GM19043 (cell line): ENCODE data around the gene SIAE.
"Not testable (repeated sequence)": the region's sequence is repeated elsewhere in the genome, so short reads cannot be mapped to it uniquely, and the experiment has no call there.

ENCODE experiments used
- ATAC-seq: cut with Tn5 transposase; IDR thresholded peaks from one replicate; pipeline ENCODE4 v1.9.1; 2021; ENCODE audit warnings: low read depth; ENCODE audit not compliant: unreplicated experiment

The SIAE gene

DNA sequence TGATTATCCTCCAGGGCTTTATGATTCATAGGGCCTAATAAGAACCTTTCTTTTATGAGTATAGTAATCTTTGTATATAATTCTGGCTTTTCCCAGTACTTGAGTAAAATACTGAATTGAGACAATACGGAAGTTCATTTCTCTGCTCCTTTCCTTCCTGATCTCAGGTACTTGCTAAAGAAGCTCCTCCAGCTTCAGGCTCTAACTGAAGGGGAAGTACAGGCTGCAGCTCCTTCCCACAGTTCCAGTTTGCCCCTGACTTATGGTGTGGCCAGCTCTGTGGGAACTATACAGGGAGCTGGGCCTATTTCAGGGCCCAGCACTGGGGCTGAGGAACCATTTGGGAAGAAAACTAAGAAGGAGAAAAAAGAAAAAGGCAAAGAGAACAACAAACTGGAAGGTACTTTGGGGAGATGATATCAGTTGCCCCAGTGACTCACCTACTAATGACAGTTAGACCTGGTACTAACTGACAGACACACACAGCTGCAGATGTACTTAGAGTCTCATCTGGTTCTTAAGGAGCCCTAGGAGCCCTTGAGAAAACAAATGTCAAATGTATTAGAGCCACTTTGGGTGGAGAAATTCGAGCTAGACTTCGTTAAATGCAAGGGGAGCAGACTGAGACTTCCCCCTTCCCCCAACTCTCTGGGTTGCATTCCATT is 47.9 kb downstream of the SIAE start:
- ATAC-seq: no peak

DNA sequence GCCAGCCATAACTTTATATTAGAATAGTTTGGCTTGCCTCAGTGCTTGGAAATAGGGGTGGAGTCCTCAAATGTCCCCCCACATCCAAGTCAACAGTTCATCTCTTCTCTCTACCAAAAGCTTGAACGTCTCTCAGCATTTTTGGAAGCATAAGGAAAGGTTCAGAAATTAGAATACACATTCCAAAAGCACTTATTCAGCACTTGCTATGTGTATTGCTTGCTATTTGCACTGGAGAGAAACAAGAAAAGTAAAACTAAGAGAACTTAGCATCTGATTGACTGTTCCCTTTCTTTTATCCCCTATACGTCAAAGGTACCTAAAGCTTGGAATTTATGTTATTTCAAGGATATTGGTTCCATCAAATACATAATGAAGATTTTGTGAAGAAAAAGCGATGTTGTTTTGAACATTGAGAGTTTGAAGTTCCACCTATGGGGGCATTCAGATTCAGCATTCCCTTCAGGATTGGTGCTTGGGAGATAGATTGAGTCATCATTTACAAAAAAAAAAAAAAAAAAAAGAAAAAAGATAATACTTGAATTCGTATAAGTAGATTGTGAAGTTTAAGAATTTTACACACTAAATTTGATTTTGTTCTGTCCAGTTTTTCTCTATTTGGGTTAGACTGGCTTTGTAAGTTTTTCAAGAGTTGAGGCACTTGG is 49.5 kb downstream of the SIAE start:
- ATAC-seq: no peak

DNA sequence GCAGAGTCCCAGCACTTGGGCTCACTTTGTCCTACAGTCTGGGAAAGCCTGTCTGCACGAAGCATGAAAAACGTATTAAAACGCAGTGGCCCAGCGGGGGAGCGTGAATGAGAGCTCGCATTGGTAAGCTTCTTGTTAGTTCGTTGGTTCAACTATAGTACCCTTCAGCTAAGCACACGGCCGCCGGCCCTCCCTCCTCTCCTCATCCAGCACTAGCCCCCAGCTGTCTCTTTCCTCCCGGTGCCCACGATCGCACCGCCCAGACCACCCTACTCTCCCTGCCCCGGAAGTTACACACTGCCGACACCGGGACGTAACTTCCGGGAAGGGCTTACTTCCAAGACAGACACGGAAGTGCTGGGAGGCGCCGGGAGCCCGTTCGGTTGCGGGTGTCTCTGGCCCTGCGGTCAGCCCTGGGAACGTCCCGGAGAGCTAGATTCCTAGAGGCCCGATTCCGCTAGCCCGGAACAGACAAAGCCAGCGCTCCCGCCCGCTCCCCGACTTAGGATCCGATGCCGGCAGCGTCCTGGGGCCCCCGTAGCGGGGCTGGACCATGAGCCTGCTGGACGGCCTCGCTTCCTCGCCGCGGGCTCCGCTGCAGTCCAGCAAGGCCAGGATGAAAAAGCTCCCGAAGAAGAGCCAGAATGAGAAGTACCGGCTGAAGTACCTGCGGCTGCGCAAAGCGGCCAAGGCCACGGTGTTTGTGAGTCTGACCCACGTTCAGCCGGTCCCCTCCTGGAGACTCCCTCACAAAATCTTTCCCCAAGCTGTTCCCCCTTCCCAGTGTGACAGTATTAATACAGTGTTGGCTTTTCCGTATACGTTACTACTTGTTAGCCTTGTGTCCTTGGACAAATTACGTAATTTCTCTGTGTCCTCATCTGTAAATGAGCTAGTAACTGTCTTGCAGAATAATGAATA is 50.7 kb downstream of the SIAE start, which contains the start of gene TBRG1:
Gene TBRG1, plus strand, starts transcription at position 334 of the 921 bp plus-strand sequence. Its CDS starts 220 bp downstream, at position 554.
- ATAC-seq: peak; percentile 97

DNA sequence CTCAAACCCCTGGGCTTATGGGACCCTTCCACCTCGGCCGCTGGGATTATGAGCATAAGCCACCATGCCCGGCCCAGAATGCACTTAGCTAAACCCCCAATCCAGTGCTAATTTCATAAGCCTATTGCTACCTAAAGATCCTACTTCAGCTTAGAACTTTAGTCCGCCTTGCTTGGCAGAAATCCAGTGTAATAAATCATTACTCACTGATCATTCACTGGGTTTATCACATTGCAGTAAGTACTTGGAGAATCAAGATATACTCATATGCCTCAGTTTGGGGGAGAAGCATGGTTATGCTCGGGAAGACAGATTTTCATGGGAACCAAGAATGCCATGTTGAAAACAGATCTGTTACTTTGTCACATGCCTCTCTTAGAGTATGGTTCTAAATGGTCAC is 54.7 kb downstream of the SIAE start:
- ATAC-seq: no peak

DNA sequence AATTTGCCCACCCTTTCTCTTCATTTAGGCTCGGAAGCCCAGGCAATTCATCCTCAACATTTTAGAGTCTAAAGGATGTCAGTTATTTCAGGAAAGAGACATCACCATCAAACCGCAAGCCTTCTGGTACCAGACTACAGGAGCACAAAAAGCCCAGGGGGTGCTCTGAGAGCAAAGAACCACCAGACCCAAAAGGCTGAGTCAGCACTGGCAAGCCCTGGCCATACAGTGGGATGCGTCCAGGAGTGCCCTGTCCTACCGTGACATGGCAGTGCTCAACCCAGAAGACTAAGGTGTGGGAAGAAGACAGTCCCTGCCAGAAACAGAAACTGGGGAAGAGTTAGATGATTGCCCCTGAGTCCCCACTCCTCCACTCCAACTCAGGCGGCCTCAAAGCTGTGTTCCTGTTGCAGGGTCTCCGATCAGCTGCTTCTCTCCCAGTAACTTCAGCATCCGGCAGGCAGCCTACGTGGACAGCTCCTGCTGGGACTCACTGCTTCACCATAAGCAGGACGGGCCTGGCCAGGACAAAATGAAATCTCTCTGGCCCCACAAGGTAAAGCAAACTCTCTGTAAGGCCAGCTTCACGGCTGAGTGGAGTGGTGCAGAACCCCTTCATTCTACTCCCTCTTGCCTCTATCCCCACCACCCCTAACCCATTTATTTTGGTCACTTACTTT is 60.8 kb downstream of the SIAE start:
- no peak for ATAC-seq

DNA sequence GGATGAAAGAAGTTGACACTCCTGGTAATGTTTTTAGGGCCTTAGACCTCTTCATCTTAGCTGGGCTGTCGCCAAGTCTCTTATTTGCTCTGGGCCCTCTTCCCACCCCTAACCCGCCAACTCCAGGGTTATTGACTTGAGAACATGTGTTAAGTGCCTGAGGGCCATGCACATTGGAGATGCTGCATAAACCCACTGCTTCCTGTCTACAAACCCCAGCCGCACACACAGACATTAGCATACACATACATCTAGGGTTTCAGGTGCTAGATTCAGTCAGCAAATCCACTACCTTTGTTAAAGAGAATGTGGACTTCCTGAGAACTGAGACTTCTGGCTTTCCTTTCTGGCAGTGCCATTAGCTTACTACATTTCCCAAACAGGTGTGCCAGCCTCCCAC is 61.5 kb downstream of the SIAE start:
- no peak for ATAC-seq

DNA sequence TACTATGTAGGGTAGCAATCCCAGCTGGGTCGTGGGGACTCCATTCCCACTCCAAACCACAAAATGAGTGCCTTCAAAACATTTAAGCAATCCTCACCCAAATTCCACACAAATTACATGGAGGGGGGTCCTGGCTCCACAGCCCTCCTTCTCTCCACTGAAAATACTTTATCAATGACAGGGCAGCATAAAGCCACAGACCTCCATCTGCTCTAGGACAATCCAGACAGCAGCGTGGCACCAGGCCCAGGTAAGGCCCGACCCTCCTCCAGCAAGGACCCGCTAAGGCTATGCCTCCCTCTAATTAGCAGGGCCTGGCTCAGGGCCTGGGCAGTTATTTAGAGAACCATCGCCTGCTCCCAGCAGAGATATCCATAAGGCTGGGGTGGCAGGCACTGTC is 62.5 kb downstream of the SIAE start, which contains the start of gene PANX3:
Gene PANX3, plus strand, starts transcription at position 365 of the 400 bp plus-strand sequence. CDS start 129 bp downstream, outside the sequence.
- ATAC-seq: no peak

DNA sequence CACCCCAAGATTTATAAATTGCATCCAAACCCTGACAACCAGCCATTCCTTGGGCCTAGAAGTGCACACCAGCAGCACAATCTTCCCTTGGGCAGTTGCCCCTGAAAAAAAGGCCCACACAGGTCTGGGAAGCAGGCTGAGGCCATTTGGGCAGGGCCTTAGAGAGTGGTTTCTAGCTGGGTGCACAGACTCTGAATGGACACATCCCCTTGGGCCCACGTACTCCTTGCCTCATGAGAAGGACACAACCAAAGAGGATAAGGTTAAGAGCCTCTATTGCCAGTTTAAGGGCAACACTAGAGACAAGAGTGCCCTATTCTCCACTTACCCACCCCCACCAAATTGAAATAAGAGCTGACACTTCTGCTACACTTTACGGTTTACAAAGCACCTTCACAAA is 63.2 kb downstream of the SIAE start:
- no peak for ATAC-seq

DNA sequence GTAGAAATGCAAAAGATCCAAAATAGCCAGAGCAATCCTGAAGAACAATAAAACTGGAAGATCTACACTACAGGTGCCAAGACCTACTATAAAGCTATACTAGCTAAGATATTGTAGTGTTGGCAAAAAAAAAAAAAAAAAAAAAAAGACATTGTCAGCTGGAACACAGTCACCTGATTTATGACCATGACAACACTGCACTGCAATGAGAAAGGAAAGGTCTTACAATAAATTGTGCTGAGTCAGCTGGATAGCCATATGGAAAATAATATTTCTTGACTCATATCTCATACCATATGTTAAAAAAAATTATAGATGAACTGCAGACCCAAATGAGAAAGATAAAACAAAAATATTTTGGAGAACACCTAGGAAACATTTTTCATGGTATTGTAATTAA is 65.4 kb downstream of the SIAE start:
- ATAC-seq: no peak

DNA sequence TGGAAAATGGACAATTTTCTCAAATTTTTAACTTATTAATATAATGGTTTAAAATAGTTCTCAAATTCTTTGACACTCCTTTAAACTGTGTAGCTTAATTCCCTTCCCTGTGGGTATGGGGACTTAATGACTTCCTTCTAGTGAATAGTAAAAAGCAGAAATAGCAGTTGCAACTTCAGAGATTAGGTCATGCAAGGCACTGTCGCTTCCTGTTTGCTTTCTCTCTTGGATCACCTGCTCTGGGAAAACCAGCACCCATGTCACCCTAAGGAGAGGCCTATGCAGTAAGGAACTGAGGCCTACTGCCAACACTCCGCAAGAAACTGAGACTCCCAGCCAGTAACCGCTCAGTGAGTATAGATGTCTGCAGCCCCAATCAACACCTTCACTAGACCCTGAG is 67.8 kb downstream of the SIAE start:
- no peak for ATAC-seq

DNA sequence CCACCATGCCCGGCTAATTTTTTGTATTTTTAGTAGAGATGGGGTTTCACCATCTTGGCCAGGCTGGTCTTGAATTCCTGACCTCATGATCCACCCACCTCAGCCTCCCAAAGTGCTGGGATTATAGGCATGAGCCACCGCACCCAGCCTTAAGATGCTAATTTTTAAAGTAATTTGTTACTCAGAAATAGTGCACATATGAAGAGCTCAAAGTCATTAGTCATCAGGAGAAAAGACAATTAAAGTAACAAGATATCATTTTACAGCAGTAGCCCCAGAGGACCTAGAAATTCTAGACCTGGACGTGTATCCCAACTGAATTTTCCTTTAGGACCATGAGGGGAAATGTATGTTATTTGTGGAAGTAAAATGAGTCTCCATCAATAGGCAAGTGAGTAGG is 70.8 kb downstream of the SIAE start:
- not testable (repeated sequence) for ATAC-seq

DNA sequence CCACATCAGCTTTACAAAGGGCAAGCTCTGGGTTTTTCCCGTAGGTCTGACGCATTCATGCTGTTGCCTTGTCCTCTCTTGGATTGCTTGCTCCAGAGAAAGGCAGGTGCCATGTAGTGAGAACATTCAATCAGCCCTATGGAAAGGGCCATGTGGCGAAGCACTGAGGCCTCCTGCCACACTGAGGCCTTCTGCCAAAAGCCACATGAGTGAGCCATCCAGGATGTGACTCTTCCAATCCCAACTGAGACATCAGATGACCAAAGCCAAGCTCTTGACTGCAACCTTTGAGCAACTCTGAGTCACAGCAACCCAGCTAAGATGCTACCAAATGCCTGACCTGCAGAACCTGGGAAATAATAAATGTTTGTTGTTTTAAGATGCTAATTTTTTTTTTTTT is 71.3 kb downstream of the SIAE start:
- ATAC-seq: no peak

DNA sequence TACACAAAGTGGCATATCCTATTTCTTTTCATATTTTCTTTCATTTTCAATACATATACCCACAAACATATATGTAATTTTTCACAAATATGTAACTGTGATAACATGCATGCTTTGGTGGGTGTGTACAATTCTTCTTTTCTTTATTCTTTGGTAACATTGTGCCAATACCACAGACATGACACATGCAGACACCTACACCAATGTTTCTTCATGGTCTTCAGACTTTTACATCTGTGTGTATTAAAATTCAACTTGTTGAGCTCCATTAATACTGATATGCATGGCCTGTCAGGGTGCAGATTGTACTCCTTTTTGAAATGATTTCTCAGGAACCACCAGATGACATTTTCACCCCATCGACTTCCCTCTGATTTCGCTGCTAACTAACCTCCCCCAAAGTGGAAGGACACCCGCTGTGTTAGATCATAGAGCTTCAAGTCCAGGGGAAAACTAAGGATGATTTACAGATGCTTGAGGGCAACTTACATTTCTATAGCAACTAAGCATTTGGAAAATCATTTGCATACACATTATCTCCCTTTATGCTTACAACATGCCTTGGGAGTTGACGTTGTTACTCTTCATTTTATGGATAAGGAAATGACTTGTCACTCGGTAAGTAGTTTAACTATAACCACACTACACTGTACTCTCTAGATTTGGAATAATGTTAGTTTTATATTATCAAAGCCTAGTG is 72.8 kb downstream of the SIAE start:
- ATAC-seq: no peak

DNA sequence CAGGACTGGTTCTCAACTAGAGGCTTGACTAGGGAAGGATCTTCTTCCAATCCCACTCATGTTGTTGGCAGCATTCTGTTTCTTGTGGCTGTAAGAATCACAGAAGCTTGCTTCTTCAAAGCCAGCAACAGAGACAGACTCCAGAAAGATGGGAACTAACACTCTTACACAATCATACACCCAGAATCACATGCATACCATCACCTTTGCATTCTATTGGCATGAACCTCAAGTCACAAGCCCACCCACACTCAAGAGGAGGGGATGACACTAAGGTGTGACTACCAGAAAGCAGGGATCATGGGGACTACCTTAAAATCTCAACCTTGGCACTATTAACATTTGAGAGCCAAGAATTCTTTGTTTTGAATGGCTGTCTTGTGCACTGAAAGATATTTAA is 75.9 kb downstream of the SIAE start:
- ATAC-seq: no peak

DNA sequence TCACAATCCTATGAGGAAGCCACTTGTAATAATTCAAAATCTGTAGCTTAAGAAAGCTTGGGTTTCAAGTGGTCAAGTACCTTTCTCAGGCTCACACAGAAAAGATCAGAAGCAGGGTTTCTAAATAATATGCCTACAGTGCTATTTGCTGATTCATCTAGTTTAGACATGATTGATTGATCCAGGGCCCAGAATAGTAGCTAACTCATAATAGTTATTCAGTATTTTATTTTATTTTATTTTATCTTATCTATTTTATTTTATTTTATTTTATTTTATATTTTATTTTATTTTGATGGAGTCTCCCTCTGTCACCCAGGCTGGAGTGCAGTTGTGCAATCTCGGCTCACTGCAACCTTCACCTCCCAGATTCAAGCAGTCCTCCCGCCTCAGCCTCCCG is 78.2 kb downstream of the SIAE start:
- no peak for ATAC-seq

DNA sequence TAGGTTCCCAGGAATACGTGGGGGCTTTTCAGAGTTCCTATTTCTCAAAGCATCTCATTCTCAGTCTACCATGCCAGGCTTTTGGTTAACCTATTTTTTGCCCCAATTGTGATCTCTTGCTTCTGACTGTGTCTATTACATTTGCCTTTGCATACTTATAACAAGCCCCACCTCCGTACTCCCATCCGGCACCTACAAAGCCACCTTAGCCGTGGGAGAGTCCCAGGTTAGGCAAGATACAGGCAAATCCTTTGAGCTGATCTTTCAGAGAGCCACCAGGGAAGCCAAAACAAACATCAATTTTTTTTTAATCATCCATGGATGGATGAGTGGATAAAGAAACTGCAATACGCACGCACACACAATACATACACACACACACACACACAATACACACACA is 80.9 kb downstream of the SIAE start:
- ATAC-seq: no peak

DNA sequence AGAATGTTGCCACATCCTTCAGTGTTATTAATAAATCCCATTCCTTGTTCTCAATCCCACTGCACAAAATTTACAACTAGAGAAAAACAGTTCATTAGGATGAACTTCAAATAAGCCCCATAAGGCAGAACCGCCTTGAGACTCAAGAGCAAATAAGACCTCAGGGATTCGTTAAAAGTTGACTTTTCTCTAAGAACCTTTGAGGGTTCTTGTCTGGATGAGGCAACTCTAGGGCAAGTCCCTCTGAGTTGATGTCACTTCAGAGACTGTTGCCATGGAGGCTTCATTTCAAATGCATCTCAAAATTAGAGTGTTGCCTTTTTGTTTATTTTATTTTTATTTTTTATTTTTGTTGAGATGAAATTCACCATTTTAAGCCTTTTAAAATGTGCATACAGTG is 82.1 kb downstream of the SIAE start:
- ATAC-seq: no peak

DNA sequence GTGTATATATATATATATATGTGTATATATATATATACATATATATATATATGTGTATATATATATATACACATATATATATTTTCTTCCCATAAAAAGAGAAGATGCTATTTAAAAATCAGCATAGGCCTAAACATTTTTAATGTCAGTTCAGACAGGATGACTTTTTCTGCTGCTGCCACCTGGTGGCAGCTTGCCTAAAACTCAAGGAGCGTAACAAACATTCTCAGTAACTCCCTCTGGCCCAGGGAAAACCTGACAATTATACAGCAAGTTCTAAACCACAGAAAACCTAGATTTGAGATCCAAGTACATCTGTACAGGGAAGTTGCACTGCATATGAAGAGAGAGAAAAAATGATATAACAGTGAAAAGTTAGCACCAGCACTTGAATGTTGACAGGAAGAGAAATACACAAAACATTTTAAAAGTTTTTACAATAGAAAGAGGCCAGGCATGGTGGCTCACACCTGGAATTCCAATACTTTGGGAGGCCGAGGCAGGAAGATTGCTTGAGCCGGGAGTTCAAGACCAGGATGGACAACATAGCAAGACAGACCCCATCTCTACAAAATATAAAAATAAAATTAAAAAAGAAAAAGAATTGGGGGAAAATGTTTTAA is 87.2 kb downstream of the SIAE start:
- no peak for ATAC-seq

DNA sequence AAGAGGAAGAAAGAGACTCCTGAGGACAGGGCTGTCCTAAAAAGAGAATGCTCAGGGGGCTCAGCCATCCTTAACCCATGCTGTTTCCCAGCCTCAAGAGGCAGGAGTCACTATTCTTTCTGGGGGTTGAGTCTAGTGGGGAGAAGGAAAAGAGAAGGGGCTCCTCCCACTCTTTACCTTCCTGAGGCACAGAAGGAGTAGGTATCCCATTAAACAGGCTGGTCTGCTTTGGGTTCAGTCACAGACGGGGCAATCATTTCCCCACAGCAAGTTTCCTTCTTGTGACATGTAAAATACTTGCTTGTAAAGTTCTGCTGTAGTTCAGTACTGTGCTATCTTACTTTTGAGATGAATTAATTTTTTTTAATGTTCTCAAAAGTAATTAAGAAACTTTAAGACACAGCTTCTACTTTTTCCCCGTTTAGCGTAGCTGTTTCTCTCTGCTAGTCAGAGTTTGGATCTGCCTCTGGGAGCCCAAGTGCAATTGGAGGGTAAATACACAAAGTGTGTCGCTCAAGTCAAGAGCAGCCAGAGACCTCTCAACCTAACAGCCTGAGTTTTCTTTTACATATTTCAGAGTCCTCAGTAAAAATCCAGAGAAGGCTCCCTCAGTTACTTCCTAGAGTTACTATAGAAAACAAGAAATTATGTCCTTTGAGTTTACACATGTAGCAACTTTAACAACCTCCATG is 88.7 kb downstream of the SIAE start:
- no peak for ATAC-seq
